Activated CD8-positive, alpha-beta T cell treated with anti-CD3 and anti-CD28 coated beads for 36 hours (primary cell): ENCODE results near the gene PLEKHA7. TPM values are rescaled to one million over a fixed set of nuclear protein-coding genes. Genes with fewer than 3 reads are reported as not detected.

Experiments
- ATAC-seq: fragments of 200-7000 bp; cut with Tn5 transposase; one replicate; pipeline ENCODE4 v1.10.0; 2021; ENCODE audit warnings: mild to moderate bottlenecking, moderate library complexity
- CTCF ChIA-PET: fragments of 350-600 bp; sonication (Branson Sonifier 250); formaldehyde crosslinking; loops from one replicate; lab custom pipeline; 2021; ENCODE audit warnings: antibody characterized with exemption; lab: Charles Lee
- POLR2A ChIA-PET: fragments of 350-600 bp; sonication (Branson Sonifier 250); formaldehyde crosslinking; loops from one replicate; lab custom pipeline; 2021; ENCODE audit warnings: antibody characterized with exemption; lab: Charles Lee
- DNase-seq: peaks from one replicate; pipeline ENCODE4 v3.0.0-alpha.2; 2020
- H3K27ac Mint-ChIP-seq: one replicate; pipeline ENCODE4 v1.8.0; 2021; ENCODE audit warnings: mild to moderate bottlenecking, mixed read lengths
- H3K27me3 Mint-ChIP-seq: one replicate; pipeline ENCODE4 v1.8.0; 2021; ENCODE audit warnings: mixed read lengths
- H3K36me3 Mint-ChIP-seq: one replicate; pipeline ENCODE4 v1.8.0; 2021; ENCODE audit warnings: low read depth, mixed read lengths
- H3K4me1 Mint-ChIP-seq: one replicate; pipeline ENCODE4 v1.8.0; 2021; ENCODE audit warnings: low read depth, mixed read lengths
- H3K4me3 Mint-ChIP-seq: one replicate; pipeline ENCODE4 v1.8.0; 2021; ENCODE audit warnings: mild to moderate bottlenecking, moderate library complexity, mixed read lengths
- H3K9me3 Mint-ChIP-seq: one replicate; pipeline ENCODE4 v1.8.0; 2021; ENCODE audit warnings: mixed read lengths
- CTCF ChIP-seq: fragments of 200-600 bp; IDR thresholded peaks from one replicate; pipeline ENCODE4 v1.8.0; 2022; ENCODE audit warnings: antibody characterized with exemption, mild to moderate bottlenecking
- intact Hi-C: fragments of 100-400 bp; cut with micrococcal nuclease; formaldehyde crosslinking; loops from one replicate; pipeline ENCODE4 v1.10.0; 2022
- total RNA-seq, 2 experiments: library from RNA; stranded (reverse); gene quantifications; one replicate each; pipeline ENCODE4 v1.2.3, GENCODE V29; 2021

Gene PLEKHA7
- total RNA-seq, 2 experiments from 2014 or later: 6.0 to 6.6 TPM

GRCh38 chr11:16981651-16982194, 32.5 kb downstream of the PLEKHA7 start:
- Mint-ChIP-seq H3K27ac (no peak overlapping the region), H3K27me3 (peaks cover 5% of the 10 kb centered on the region), H3K36me3 (no peaks in the 10 kb centered on the region), H3K4me1 (peaks cover 18% of the 10 kb centered on the region), H3K4me3 (no peak overlapping the region), H3K9me3 (no peaks in the 10 kb centered on the region)
- POLR2A ChIA-PET: no interaction called here
- DNase-seq (no peak), ATAC-seq (no peak)
- CTCF ChIA-PET: no interaction called here
- TF ChIP-seq CTCF: no peak
- intact Hi-C loops: no loop called here

- H3K36me3 Mint-ChIP-seq: no peaks in the 10 kb centered on the region
- H3K4me1 Mint-ChIP-seq: peaks cover 4% of the 10 kb centered on the region
- peaks cover 5% of the 10 kb centered on the region for H3K27me3 Mint-ChIP-seq
- ChIA-PET CTCF (no interaction called here), POLR2A (interaction anchor here (1.2 kb wide), 1 partner anchor 13 kb away, joined by 3 read pairs; no protein-coding TSS in a partner anchor)
- TF ChIP-seq CTCF: no peak
- H3K4me3 Mint-ChIP-seq: no peak overlapping the region
- DNase-seq (no peak), ATAC-seq (no peak)
- no peak overlapping the region for H3K27ac Mint-ChIP-seq
- no peaks in the 10 kb centered on the region for H3K9me3 Mint-ChIP-seq
- intact Hi-C loops: no loop called here
Observed at GRCh38 chr11:16979703-16980622, 34.3 kb downstream of the PLEKHA7 start.

- ATAC-seq: no peak
- CTCF ChIA-PET: interaction anchor here (1.2 to 1.4 kb wide), 2 partner anchors 11 to 32 kb away, joined by 4 read pairs; no protein-coding TSS in a partner anchor
- Mint-ChIP-seq H3K4me3 (no peak overlapping the region), H3K27ac (no peak overlapping the region), H3K27me3 (peaks cover 5% of the 10 kb centered on the region), H3K4me1 (no peaks in the 10 kb centered on the region), H3K36me3 (no peaks in the 10 kb centered on the region), H3K9me3 (no peaks in the 10 kb centered on the region)
- no peak for TF ChIP-seq CTCF
- POLR2A ChIA-PET: interaction anchor here (0.7 kb wide), 1 partner anchor 167 kb away, joined by 3 read pairs; no protein-coding TSS in a partner anchor
- intact Hi-C loops: no loop called here
- DNase-seq: no peak
Observed at GRCh38 chr11:16977994-16978315, 36.3 kb downstream of the PLEKHA7 start.

- ATAC-seq (no peak), DNase-seq (no peak)
- no peak overlapping the region for H3K4me3 Mint-ChIP-seq
- ChIA-PET CTCF (interaction anchor here (1.2 to 1.4 kb wide), 3 partner anchors 12 to 53 kb away, joined by 3 to 4 read pairs (median 4); no protein-coding TSS in a partner anchor), POLR2A (interaction anchor here (0.7 kb wide), 1 partner anchor 166 kb away, joined by 3 read pairs; no protein-coding TSS in a partner anchor)
- TF ChIP-seq CTCF: no peak
- H3K36me3 Mint-ChIP-seq: no peaks in the 10 kb centered on the region
- H3K4me1 Mint-ChIP-seq: no peaks in the 10 kb centered on the region
- intact Hi-C loops: no loop called here
- H3K27me3 Mint-ChIP-seq: peaks cover 5% of the 10 kb centered on the region
- H3K9me3 Mint-ChIP-seq: no peaks in the 10 kb centered on the region
- no peak overlapping the region for H3K27ac Mint-ChIP-seq
Observed at GRCh38 chr11:16977136-16977993, 36.8 kb downstream of the PLEKHA7 start.
